Measurements from ENCODE around the gene CYP27A1.

The CYP27A1 gene

GRCh38 chr2:218812096-218812815 lies 30.3 kb downstream of the CYP27A1 start:
- H3K4me3 ChIP-seq (ENCODE audit: low read length): no peak overlapping the region
- TF ChIP-seq ZNF274 (IDR thresholded peaks at IDR 0.05; ENCODE audit: low read depth, low read length): no peak

- H3K4me3 ChIP-seq (ENCODE audit: low read length): no peak overlapping the region
- TF ChIP-seq ZNF274 (IDR thresholded peaks at IDR 0.05; ENCODE audit: low read depth, low read length): no peak
Observed at GRCh38 chr2:218812861-218813260, 30.9 kb downstream of the CYP27A1 start.

GRCh38 chr2:218813771-218814460 lies 32.0 kb downstream of the CYP27A1 start:
- H3K4me3 ChIP-seq (ENCODE audit: low read length): no peak overlapping the region
- TF ChIP-seq ZNF274 (IDR thresholded peaks at IDR 0.05; ENCODE audit: low read depth, low read length): no peak

GRCh38 chr2:218814540-218815243 lies 32.7 kb downstream of the CYP27A1 start:
- TF ChIP-seq ZNF274 (IDR thresholded peaks at IDR 0.05; ENCODE audit: low read depth, low read length): no peak
- no peak overlapping the region for H3K4me3 ChIP-seq (ENCODE audit: low read length)

GRCh38 chr2:218815244-218815637 lies 33.3 kb downstream of the CYP27A1 start:
- no peak for TF ChIP-seq ZNF274 (IDR thresholded peaks at IDR 0.05; ENCODE audit: low read depth, low read length)
- no peak overlapping the region for H3K4me3 ChIP-seq (ENCODE audit: low read length)

- H3K4me3 ChIP-seq (ENCODE audit: low read length): no peak overlapping the region
- TF ChIP-seq ZNF274 (IDR thresholded peaks at IDR 0.05; ENCODE audit: low read depth, low read length): no peak
Observed at GRCh38 chr2:218815649-218816048, 33.7 kb downstream of the CYP27A1 start.

- no peak for TF ChIP-seq ZNF274 (IDR thresholded peaks at IDR 0.05; ENCODE audit: low read depth, low read length)
- no peak overlapping the region for H3K4me3 ChIP-seq (ENCODE audit: low read length)
Observed at GRCh38 chr2:218816561-218817011, 34.6 kb downstream of the CYP27A1 start.

- no peak overlapping the region for H3K4me3 ChIP-seq (ENCODE audit: low read length)
- TF ChIP-seq ZNF274 (IDR thresholded peaks at IDR 0.05; ENCODE audit: low read depth, low read length): no peak
Observed at GRCh38 chr2:218819093-218819492, 37.1 kb downstream of the CYP27A1 start.

- H3K4me3 ChIP-seq (ENCODE audit: low read length): no peak overlapping the region
- no peak for TF ChIP-seq ZNF274 (IDR thresholded peaks at IDR 0.05; ENCODE audit: low read depth, low read length)
Observed at GRCh38 chr2:218820746-218821369, 38.9 kb downstream of the CYP27A1 start.

GRCh38 chr2:218821605-218822211 lies 39.8 kb downstream of the CYP27A1 start:
- H3K4me3 ChIP-seq (ENCODE audit: low read length): no peak overlapping the region
- TF ChIP-seq ZNF274 (IDR thresholded peaks at IDR 0.05; ENCODE audit: low read depth, low read length): no peak

GRCh38 chr2:218822622-218823021 lies 40.7 kb downstream of the CYP27A1 start:
- TF ChIP-seq ZNF274 (IDR thresholded peaks at IDR 0.05; ENCODE audit: low read depth, low read length): no peak
- H3K4me3 ChIP-seq (ENCODE audit: low read length): no peak overlapping the region

- no peak for TF ChIP-seq ZNF274 (IDR thresholded peaks at IDR 0.05; ENCODE audit: low read depth, low read length)
- no peak overlapping the region for H3K4me3 ChIP-seq (ENCODE audit: low read length)
Observed at GRCh38 chr2:218823196-218823855, 41.4 kb downstream of the CYP27A1 start.

GRCh38 chr2:218824004-218824403 lies 42.1 kb downstream of the CYP27A1 start:
- no peak overlapping the region for H3K4me3 ChIP-seq (ENCODE audit: low read length)
- no peak for TF ChIP-seq ZNF274 (IDR thresholded peaks at IDR 0.05; ENCODE audit: low read depth, low read length)

All from GM08714 (cell line).